GOT3 (cell line): Measurements from ENCODE around the gene DPT.

Source experiments
- DNase-seq: peaks from one replicate; lab custom pipeline; 2025; ENCODE audit warnings: mixed read lengths; lab: John Stamatoyannopoulos, UW

DPT gene

DNA sequence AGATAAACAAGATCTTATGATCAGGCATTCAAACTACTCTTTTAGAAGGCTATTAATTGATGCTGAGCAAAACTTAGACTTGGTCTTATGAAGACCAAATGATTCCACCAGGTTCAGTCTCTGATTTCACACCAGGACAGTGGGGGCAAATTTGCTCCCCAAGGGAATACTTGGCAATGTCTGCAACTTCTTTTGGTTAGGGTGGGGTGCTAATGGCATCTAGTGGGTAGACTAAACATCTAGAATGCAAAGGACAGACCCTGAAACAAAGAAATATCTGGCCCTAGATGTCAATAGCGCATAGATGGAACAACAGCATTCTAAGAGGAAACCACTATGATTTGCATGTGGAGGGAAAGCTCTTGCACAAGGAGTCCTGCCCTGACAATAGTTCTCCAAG lies 30.6 kb downstream of the DPT start:
- no peak for DNase-seq

DNA sequence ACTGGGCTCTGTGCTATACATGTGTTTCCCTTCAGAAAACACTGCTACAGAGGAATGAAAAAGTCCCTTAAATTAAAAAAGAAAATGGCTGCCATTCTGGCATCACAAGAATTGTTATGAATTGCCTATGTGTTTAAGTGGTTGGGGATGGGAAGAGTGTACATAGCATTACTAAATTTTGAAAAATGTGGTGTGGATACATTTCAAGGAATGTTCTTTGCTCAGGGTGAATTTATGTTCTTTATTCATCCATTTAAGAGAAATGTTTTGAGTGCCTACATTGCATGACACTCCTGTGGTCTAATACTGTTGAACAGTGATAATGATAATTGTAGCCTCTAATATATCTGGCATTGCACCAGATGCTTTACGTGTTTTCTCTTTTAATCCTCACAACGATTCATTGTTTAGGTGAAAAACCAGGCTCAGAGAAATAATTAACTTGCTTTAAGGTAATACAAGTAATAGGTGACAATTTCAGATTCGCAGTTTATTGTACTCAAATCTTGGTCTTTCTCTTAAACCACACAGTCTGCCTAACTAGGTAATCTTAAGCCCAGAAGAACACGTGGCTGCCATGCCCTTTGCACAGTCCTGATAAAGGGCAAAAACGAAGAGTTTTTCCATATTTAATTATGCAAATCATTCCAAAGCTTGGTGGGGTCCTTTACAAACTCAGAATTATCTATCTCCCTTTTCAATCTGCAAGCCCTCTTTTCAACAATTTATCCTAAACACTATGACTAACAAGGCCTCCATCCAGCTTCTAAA lies 31.5 kb downstream of the DPT start:
- no peak for DNase-seq

- no peak for DNase-seq
Measured at GRCh38 chr1:168696125-168696760, 32.8 kb downstream of the DPT start.

GRCh38 chr1:168693872-168694238 lies 35.2 kb downstream of the DPT start:
- DNase-seq = no peak

DNA sequence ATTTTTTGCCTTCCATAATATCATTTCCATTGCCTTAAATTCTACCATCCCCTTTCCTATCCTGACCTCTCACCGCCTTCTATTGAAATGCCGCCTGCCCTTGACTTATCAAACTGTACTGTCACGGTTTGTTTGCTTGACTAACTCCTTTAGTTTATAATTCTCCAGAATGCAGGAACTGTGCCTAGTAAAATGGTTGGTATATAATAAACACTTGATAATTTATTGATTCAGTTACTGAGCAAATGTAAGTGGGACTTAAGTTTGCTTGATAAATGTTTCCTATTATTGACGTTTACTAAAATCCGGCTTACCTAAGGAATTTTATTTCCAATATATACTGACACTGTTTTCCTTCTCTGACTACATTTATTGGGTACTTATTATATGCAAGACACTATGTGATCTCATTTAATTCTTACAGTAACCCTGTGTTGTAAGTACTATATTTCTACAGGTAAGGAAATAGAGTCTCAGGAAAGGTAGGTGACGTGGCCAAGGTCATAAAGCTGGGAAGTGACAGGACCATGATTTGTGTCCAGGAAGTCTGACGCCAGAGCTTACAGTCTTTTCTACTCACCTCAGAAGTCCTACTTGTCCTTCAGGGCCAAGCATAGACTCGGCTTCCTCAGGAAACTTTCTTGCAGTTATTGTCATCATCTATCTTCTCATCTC lies 35.7 kb downstream of the DPT start:
- no peak for DNase-seq

GRCh38 chr1:168692472-168692871 lies 36.5 kb downstream of the DPT start:
- DNase-seq = no peak

DNA sequence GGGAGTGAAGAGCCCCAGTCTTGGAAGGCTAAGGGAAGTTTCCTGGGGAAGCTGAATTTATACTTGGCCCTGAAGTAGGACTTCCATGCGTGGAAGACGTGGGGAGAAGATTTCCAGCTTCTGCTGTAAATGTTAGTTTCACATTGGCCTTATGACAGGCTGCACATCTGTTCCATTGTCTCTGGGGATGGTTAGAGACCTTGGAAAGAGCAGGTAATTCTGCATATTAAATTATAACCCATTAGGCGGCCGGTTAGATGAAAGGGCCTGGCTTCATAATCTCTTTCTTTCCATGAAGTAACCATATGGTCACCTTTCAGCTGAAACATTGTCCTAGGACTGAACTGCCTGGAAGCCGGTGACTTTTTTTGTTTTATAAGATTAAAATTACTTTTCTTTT lies 37.5 kb downstream of the DPT start:
- DNase-seq = no peak

DNA sequence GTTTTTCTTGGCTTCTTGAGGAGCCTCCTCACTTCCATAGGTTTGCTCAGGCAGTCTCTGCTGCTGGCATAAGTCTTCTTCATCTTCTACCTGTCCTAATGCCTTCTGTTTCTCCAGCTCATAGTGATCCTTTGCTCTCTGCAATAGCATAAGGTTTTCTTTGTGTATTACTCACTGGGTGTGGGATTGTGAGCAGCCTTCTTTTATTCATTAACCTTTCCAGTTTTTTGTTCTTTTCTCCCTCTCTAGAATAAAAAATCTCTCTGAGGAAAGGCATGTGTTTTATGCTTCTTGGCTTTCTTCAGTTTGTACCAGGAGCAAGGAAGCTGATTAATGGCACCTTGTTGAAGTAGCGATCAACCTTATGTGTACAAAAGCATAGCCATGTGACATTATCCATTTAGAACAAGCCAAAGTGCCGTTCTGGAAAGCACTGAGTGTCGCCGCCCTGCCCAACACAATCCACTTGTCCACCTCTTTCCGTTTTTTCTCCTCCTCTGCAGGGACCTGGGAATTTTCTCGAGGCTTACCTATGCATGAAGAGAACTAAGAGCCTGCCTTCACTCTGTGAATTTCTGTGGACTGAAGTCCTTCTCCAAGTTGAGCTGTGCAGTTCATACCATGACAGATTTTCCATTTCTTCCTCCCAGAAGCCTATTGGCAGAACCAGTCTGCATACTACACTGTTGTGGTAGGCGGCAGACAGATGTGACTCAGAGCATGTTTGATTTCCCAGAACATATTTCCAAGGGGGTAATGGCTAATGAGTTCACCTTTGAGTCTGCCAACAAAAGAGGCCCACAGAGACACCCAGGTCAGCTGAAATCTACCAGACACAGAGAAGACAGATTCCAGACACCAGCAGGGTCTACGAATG lies 39.0 kb downstream of the DPT start:
- DNase-seq = no peak

GRCh38 chr1:168689327-168689657 lies 39.7 kb downstream of the DPT start:
- DNase-seq = no peak

- no peak for DNase-seq
Measured at GRCh38 chr1:168688644-168689326, 40.2 kb downstream of the DPT start.

GRCh38 chr1:168687816-168688215 lies 41.2 kb downstream of the DPT start:
- DNase-seq = no peak

GRCh38 chr1:168686666-168687065 lies 42.3 kb downstream of the DPT start:
- no peak for DNase-seq

DNA sequence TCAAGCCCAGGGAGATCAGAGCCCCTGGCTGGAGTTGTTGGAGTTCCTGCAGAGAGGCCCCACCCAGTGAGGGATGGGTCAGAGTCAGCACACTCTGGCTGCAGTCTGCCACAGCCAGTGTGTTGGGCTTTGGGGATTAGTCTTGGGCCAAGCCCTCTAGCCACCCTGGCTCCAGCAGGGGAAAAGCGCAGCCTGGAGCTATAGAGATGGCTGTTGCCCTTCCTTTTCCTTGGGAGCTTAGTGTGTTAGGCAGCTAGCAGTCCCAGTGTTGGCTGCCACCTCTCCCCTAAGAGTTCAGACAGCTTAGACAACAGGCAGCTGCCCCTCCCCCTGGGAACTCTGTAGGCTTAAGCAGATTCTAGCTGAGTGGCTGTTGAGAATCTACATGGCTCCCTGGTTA lies 45.1 kb downstream of the DPT start:
- no peak for DNase-seq

DNA sequence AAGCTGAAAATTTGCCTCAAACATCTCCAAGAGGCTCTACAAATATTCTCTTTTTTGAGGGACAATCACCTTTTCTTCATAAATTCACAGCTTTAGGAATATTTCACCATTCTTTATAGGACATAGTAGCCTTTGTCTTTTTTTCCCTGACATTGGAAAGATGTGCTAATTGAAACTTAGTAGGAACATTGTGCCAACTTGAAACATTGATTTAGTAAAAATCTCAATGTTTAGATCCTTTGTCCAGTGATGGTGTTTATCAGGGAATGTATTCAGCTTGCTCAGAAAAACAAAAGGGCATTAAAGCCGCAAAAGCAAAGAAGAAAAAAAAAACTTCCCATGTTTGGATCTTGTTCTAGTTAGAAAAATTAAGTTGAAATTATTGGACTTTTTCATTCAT lies 52.1 kb downstream of the DPT start:
- no peak for DNase-seq

DNA sequence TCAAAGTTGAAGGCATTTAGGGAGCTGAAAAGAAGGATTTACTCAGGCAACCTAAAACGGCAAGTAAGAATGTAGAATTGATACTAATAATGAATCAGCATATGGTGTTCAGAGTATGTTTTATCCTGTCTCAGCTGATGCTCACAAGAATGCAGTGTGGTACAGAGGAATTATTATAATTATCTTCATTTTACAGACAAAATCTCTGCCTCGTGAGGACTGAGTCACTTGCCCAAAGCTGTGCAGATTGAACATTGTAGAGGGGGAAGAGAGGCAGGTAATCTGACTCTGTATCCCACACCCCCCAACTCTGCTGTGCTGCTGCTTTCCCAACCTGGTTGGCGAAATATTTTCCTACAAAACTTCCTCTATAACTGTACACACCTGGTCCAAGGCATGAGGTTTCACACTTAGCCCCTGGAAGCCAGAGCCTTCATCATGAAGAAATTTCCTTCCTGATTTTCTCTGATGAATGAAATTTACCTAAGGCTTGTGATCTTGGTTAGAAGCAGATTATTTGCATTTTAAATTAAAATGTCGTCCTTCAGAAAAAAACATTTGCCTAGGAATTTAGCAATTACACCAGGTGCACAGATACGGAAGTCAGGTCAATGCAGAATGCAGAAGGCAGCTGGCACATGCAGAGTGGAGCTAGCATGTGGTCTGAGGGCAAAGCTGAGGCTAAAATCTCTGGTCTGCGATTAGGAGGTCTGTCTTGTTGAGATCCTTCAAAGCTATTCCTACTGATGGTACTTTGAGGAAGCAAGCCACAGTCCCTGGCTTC lies 52.8 kb downstream of the DPT start:
- DNase-seq = no peak

DNA sequence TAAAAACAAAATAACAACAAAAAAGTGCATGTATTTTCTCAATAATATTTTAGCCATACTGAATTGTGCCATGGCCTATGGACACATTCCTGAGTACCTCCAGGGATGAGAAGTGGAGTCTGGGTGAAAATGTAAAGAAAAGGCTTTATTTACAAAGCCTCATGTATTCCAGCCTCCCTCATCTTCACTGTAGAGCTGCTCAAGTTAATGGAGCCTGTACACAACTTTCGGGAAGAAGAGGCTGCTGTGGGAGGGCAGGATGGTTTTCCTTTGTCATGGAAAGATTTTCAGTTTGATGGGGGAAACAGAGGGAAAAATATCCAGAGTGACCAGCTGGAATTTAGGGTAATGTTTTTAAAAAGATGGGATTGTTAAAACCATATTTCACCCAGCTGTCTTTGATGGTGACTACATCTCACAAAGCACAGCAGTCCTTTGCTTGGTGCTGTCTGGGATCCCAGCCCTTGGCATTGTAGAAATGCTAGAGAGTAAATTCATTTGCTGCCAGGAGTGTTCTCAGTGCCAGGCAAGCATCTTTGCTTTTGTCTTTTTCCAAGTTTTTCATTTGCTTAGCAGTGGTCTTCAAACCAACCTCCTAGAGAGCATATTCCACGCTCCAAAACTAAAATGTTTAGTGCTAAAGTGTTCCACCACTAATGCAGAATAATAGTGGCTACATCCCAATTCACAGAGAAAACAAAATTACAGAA lies 54.9 kb downstream of the DPT start:
- DNase-seq = no peak

DNA sequence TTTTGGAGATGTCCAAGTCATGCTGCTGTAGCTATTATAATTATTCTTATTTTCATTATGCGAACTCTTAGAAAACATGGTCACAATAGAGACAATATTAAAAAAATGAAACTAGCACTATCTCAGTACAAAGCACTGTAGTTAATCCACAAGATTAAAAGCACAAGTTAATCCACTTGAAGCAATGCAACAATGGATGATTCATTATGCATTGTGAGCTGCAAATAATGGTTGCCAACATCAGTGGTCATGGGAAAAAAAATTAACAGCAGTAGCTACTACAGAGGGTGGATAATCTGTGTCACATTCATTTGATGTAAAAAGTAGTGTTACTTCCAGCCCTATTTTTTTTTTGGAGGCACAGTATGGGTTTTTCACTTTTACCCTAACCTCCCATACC lies 56.7 kb downstream of the DPT start:
- no peak for DNase-seq

DNA sequence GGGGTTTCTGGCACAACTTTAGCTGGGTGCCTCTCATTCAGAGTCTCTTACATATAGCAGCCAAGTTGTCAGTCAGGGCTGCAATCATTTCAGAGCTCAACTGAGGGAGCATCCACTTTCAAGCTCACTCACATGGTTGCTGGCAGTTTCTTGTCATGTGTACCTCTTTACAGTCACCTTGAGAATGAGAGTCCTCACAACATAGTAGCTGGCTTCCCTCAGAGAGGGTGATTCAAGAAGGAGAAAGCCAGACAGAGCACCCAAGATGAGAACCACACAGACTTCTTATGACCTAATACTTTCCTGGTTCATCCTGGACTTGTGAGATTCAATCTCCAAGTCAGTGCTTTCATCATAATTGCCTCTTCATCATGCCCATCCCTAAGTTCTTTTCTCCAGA lies 57.2 kb downstream of the DPT start:
- DNase-seq = no peak

- no peak for DNase-seq
Measured at GRCh38 chr1:168665975-168666374, 63.0 kb downstream of the DPT start.

GRCh38 chr1:168664069-168664834 lies 64.8 kb downstream of the DPT start:
- no peak for DNase-seq
